Thyroid gland (tissue), 4 donors: ENCODE data around the gene CDK5RAP3.

Experiments used
- POLR2A ChIP-seq, 2 donors: fragments of 450-650 bp; IDR thresholded peaks; one replicate each; pipeline ENCODE4 v1.6.1; 2017; ENCODE audit warnings: antibody characterized with exemption in 2 of 2, mild to moderate bottlenecking in 2 of 2, moderate library complexity in 1 of 2
- TF ChIP-seq, protein P1 (sequence below), 6 experiments: fragments of 200-600 bp in 3 of 6; fragments of 450-650 bp in 3 of 6; sonication (generic) in 3 of 6; IDR thresholded peaks; one replicate each; pipeline ENCODE4 v1.5.1; 2016 to 2019; ENCODE audit warnings: antibody characterized with exemption in 6 of 6, mild to moderate bottlenecking in 2 of 6, inconsistent platforms in 1 of 6, moderate library complexity in 1 of 6

DNA sequence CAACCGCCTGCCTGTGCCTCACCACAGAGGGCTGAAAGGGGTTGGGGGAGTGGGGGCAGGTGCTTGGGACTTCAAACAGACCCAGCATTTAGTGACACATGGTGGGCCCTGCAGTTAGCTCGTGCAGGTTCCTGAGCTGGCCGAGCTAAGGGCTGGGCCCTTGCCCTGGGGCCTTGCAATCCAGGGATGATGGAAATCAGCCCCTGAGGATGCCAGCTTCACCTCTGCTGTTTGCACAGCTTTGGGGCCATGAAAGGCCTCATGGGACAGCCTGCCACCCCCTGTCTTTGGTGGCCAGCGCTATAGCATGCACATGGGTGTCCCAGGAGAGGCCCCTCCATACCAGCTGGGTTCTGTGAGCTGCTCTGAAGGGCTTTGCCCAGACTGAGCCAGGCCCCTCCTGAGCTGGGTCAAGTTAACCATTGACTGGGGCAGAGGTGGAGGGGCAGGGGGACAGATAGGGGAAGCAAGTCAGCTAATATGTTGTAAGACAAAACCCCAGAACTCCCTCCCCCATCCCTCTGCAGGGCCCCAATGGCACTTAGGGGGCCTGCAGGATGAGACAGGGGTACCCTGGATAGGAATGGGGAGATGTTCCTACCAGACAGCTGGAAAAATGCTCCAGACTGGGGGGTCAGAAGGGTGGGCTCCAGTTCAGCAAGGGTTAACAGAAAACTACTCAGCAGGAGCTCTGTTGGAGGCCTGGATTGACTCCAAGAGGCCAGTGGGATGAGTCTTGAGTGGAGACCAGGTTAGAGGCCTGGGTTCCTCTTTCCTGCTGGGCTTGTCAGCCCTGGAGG, 13.9 kb upstream of the CDK5RAP3 start:
- TF ChIP-seq, protein P1, sequence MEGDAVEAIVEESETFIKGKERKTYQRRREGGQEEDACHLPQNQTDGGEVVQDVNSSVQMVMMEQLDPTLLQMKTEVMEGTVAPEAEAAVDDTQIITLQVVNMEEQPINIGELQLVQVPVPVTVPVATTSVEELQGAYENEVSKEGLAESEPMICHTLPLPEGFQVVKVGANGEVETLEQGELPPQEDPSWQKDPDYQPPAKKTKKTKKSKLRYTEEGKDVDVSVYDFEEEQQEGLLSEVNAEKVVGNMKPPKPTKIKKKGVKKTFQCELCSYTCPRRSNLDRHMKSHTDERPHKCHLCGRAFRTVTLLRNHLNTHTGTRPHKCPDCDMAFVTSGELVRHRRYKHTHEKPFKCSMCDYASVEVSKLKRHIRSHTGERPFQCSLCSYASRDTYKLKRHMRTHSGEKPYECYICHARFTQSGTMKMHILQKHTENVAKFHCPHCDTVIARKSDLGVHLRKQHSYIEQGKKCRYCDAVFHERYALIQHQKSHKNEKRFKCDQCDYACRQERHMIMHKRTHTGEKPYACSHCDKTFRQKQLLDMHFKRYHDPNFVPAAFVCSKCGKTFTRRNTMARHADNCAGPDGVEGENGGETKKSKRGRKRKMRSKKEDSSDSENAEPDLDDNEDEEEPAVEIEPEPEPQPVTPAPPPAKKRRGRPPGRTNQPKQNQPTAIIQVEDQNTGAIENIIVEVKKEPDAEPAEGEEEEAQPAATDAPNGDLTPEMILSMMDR (IDR thresholded peaks at IDR 0.05) = no peak
- TF ChIP-seq POLR2A (IDR thresholded peaks at IDR 0.05) = no peak
